Choroid plexus epithelial cell (primary cell): Measurements from ENCODE around the gene PHKG2.
A peak's percentile ranks its signal among the peaks of the same experiment; 100 is the strongest.

Experiments
- DNase-seq: peaks from one replicate; pipeline ENCODE4 v3.0.0-alpha.2; 2010; ENCODE audit warnings: low read depth
- H3K4me3 ChIP-seq: 2 replicates; pipeline ENCODE4 v1.5.1; 2011; ENCODE audit warnings: low read depth, mild to moderate bottlenecking, control low read depth, low read length, moderate library complexity
- CTCF ChIP-seq: conservative IDR thresholded peaks from 2 replicates; pipeline ENCODE4 v1.5.1; 2011; ENCODE audit warnings: low read depth, mild to moderate bottlenecking, control low read depth, inconsistent platforms, low read length, moderate library complexity

PHKG2 gene

GRCh38 chr16:30768583-30769181 lies 20.5 kb downstream of the PHKG2 start:
- no peak for TF ChIP-seq CTCF
- no peak for DNase-seq

GRCh38 chr16:30769379-30770089 lies 21.3 kb downstream of the PHKG2 start:
- no peak overlapping the region for H3K4me3 ChIP-seq
- TF ChIP-seq CTCF = no peak
- no peak for DNase-seq

More at GRCh38 chr16:30768583-30769181, 20.5 kb downstream of the PHKG2 start:
- no peak overlapping the region for H3K4me3 ChIP-seq

GRCh38 chr16:30771726-30772125 lies 23.5 kb downstream of the PHKG2 start:
- H3K4me3 ChIP-seq = no peak overlapping the region
- TF ChIP-seq CTCF = no peak
- DNase-seq = peak; percentile 13

GRCh38 chr16:30773826-30774225 lies 25.6 kb downstream of the PHKG2 start:
- TF ChIP-seq CTCF = no peak
- DNase-seq = no peak
- no peak overlapping the region for H3K4me3 ChIP-seq

GRCh38 chr16:30774367-30775130 lies 26.3 kb downstream of the PHKG2 start:
- H3K4me3 ChIP-seq = peak overlapping the region; percentile 83
- TF ChIP-seq CTCF = no peak
- no peak for DNase-seq

GRCh38 chr16:30775131-30775391 lies 26.8 kb downstream of the PHKG2 start:
- peak overlapping the region; percentile 83 for H3K4me3 ChIP-seq
- DNase-seq = no peak
- TF ChIP-seq CTCF = no peak
